Measurements from ENCODE around the gene RFX3. TPM values are rescaled to one million over a fixed set of nuclear protein-coding genes. Genes with fewer than 3 reads are reported as not detected.

The RFX3 gene
- total and polyA plus RNA-seq, 2 of the 13 experiments (the other 11 are each of a cell fraction or from before 2014, with no cell fraction given) = 2.7 to 5.3 TPM

DNA sequence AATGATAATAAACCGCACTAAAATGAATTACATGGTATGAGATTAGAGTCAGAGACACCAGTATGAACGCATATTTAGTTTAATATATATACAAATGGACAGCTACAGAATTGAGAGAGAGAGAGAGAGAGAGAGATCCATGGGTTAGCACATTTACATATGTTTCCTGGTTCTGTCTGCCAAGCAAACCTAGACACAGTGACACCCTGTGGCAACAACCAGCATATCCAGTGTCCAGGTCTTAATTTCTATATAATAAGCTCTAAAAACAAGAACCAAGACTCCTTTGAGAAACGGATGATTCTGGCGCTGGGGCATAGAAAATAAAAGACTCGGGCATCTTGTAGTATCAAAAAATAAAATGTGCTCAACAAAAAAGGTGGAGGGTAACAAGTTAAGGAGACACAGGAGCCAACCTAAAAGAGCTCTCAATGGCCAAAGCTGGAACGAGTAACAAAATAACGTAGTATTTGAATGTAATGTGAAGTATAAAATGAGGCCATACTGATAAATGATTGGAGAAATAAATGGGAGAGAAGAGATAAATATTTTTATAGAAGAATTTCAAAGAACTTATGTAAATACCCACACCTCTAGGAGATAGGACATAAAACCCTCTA lies 84.5 kb downstream of the RFX3 start:
- peak; percentile 91 for ATAC-seq
- WGBS (ENCODE audit: low lambda C conversion rate) = 52% methylated on average over 7 of the region's 7 CpGs
- Histone ChIP-seq H3K4me2 (ENCODE audit: low read depth, low read length) (no peak overlapping the region), H3K27ac (ENCODE audit: extremely low read length, insufficient read depth, low read length) (no peak overlapping the region), H3K36me3 (replicated peaks in 1 of 2; ENCODE audit: control insufficient read depth in 1 of 2, insufficient read depth in 2 of 2, low read length in 2 of 2) (no peaks in the 10 kb centered on the region), H3K9me3 (ENCODE audit: low read length) (no peaks in the 10 kb centered on the region), H3K27me3 (ENCODE audit: control insufficient read depth in 1 of 2, insufficient read depth in 2 of 2, low read length in 2 of 2) (no peaks in the 10 kb centered on the region; a peak in 1 of 5 replicates), H2AFZ (ENCODE audit: low read length) (no peak overlapping the region), H4K20me1 (ENCODE audit: insufficient read depth, low read length) (no peaks in the 10 kb centered on the region; the same call in 1 of the 2 replicates), H3K4me1 (ENCODE audit: insufficient read depth, low read length) (no peaks in the 10 kb centered on the region), H3K9ac (ENCODE audit: insufficient read depth, low read depth, low read length) (no peak overlapping the region), H3K79me2 (ENCODE audit: insufficient read depth, low read length) (no peaks in the 10 kb centered on the region), H3K4me3 (replicated peaks in 1 of 3; ENCODE audit: insufficient read depth in 1 of 3, low read depth in 2 of 3, low read length in 3 of 3) (no peak overlapping the region)
- in situ Hi-C loops (cut with HindIII; ENCODE audit: extremely low pct_ligation_motif_present, low pct_unique_long_range_greater_than_20kb) (loop anchor here (25.0 kb wide), 1 partner anchor 579 kb away; no protein-coding TSS in a partner anchor), intact Hi-C loops (cut with micrococcal nuclease; ENCODE audit: unreplicated experiment) (loop anchor here (1.0 to 5.0 kb wide), 5 partner anchors 109 to 584 kb away; no protein-coding TSS in a partner anchor)
- no TSS peak for BruUV-seq (replicated peaks)
- peak; percentile 36 for FAIRE-seq
- ChIA-PET POLR2A (no interaction called here), CTCF (ENCODE audit: low intra/inter-chr PET ratio, low total read pairs) (interaction anchor here (1.1 to 2.5 kb wide), 4 partner anchors 110 to 584 kb away, joined by 3 to 28 read pairs (median 6); no protein-coding TSS in a partner anchor)
- TF ChIP-seq ZNF446 (CRISPR knock-in tag; IDR thresholded peaks at IDR 0.05) (no peak), STAG1 (CRISPR knock-in tag; IDR thresholded peaks at IDR 0.05) (peak; percentile 60), RAD21 (CRISPR knock-in tag; IDR thresholded peaks at IDR 0.05) (0 out of 2 replicates have a peak, but pooled peaks have one; percentile 35), SMC3 (IDR thresholded peaks at IDR 0.05; ENCODE audit: low read length) (peak; percentile 79), ZZZ3 (CRISPR knock-in tag; IDR thresholded peaks at IDR 0.05; ENCODE audit: borderline replicate concordance) (no peak), PAWR (CRISPR knock-in tag; IDR thresholded peaks at IDR 0.05; ENCODE audit: borderline replicate concordance) (no peak), ELF3 (CRISPR knock-in tag; IDR thresholded peaks at IDR 0.05) (peak; percentile 32; the same call in 1 of the 2 replicates)
- TF ChIP-seq, protein P1, sequence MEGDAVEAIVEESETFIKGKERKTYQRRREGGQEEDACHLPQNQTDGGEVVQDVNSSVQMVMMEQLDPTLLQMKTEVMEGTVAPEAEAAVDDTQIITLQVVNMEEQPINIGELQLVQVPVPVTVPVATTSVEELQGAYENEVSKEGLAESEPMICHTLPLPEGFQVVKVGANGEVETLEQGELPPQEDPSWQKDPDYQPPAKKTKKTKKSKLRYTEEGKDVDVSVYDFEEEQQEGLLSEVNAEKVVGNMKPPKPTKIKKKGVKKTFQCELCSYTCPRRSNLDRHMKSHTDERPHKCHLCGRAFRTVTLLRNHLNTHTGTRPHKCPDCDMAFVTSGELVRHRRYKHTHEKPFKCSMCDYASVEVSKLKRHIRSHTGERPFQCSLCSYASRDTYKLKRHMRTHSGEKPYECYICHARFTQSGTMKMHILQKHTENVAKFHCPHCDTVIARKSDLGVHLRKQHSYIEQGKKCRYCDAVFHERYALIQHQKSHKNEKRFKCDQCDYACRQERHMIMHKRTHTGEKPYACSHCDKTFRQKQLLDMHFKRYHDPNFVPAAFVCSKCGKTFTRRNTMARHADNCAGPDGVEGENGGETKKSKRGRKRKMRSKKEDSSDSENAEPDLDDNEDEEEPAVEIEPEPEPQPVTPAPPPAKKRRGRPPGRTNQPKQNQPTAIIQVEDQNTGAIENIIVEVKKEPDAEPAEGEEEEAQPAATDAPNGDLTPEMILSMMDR (CRISPR knock-in tag; IDR thresholded peaks at IDR 0.05) = peak; percentile 65
- peak; percentile 54 for DNase-seq (ENCODE audit: low spot score)

All from HepG2 (cell line).